Body of pancreas (tissue), 4 donors: ENCODE results near the gene ARHGEF33. TPM values are rescaled to one million over a fixed set of nuclear protein-coding genes. Genes with fewer than 3 reads are reported as not detected.
A peak's percentile ranks its signal among the peaks of the same experiment; 100 is the strongest.

ENCODE experiments used
- ATAC-seq: fragments of 150-250 bp; one replicate; pipeline ENCODE4 v1.9.1; 2016
- DNase-seq, 4 donors: peaks; one replicate each; pipeline ENCODE4 v3.0.0-alpha.2; 2019
- H3K27ac ChIP-seq, 4 donors: fragments of 200-600 bp; sonication (generic); 1 replicate in 3 of 4; 2 replicates in 1 of 4; pipeline versions ENCODE4 v1.5.1 to v1.6.1; 2016 to 2019; ENCODE audit warnings: mild to moderate bottlenecking in 1 of 4, mixed read lengths in 1 of 4, moderate library complexity in 1 of 4
- H3K27me3 ChIP-seq, 2 donors: fragments of 200-600 bp; sonication (generic); one replicate each; pipeline ENCODE4 v1.6.0; 2016; ENCODE audit warnings: mild to moderate bottlenecking in 1 of 2
- H3K36me3 ChIP-seq, 2 donors: fragments of 200-600 bp; sonication (generic); replicated peaks in 1 of 2; 2 replicates each; pipeline ENCODE4 v1.5.1; 2016; ENCODE audit warnings: low read depth in 2 of 2; ENCODE audit not compliant: insufficient read depth in 1 of 2
- H3K4me1 ChIP-seq: fragments of 200-600 bp; sonication (generic); one replicate; pipeline ENCODE4 v1.6.0; 2016
- H3K4me3 ChIP-seq, 2 donors: fragments of 200-600 bp; sonication (generic); 1 replicate in 1 of 2; 2 replicates in 1 of 2; pipeline ENCODE4 v1.5.1; 2016 to 2019
- H3K9me3 ChIP-seq, 3 donors: fragments of 200-600 bp; sonication (generic); 1 replicate in 2 of 3; 2 replicates in 1 of 3; pipeline ENCODE4 v1.5.1; 2016
- POLR2A ChIP-seq, 3 donors: fragments of 450-650 bp; IDR thresholded peaks; one replicate each; pipeline ENCODE4 v1.6.1; 2016; ENCODE audit warnings: antibody characterized with exemption in 3 of 3, mild to moderate bottlenecking in 2 of 3
- WGBS, 2 donors: methylation state at CpG; one replicate each; pipeline ENCODE4 v1.1.5; 2017; 5-methylcytosine and 5-hydroxymethylcytosine counted together
- intact Hi-C: fragments of 100-400 bp; cut with DNase I; formaldehyde crosslinking; loops from one replicate; pipeline ENCODE4 v1.15.1; 2023
- total RNA-seq, 2 donors: library from RNA; depleted of rRNA; stranded (reverse); fragments of >200 nt; gene quantifications; one replicate each; pipeline ENCODE4 v1.1.0, GENCODE V29; 2016
- TF ChIP-seq, protein P1 (sequence below), 7 experiments: fragments of 450-650 bp in 4 of 7; fragments of 200-600 bp in 3 of 7; sonication (generic) in 3 of 7; IDR thresholded peaks; one replicate each; pipeline ENCODE4 v1.5.1; 2016 to 2019; ENCODE audit warnings: antibody characterized with exemption in 7 of 7

Gene ARHGEF33
- total RNA-seq, 2 donors from 2014 or later = 0.33 to 1.3 TPM

- ATAC-seq (peak; percentile 100), DNase-seq (peak; percentile 88 to 92 (median 90))
- WGBS, 2 donors = 0 to 6% methylated on average over 4 to 52 of the region's 52 CpGs
- peak in 2 of 3 donors; percentile 50 to 58 for TF ChIP-seq POLR2A (IDR thresholded peaks at IDR 0.05)
- TF ChIP-seq, protein P1, sequence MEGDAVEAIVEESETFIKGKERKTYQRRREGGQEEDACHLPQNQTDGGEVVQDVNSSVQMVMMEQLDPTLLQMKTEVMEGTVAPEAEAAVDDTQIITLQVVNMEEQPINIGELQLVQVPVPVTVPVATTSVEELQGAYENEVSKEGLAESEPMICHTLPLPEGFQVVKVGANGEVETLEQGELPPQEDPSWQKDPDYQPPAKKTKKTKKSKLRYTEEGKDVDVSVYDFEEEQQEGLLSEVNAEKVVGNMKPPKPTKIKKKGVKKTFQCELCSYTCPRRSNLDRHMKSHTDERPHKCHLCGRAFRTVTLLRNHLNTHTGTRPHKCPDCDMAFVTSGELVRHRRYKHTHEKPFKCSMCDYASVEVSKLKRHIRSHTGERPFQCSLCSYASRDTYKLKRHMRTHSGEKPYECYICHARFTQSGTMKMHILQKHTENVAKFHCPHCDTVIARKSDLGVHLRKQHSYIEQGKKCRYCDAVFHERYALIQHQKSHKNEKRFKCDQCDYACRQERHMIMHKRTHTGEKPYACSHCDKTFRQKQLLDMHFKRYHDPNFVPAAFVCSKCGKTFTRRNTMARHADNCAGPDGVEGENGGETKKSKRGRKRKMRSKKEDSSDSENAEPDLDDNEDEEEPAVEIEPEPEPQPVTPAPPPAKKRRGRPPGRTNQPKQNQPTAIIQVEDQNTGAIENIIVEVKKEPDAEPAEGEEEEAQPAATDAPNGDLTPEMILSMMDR (IDR thresholded peaks at IDR 0.05) = no peak
- H3K27me3 ChIP-seq = no peaks in the 10 kb centered on the region
- intact Hi-C loops = no loop called here
- H3K9me3 ChIP-seq = no peaks in the 10 kb centered on the region
- H3K4me3 ChIP-seq = peak within 1 kb of the TSS; percentile 29 to 96
- H3K27ac ChIP-seq = peak within 1 kb of the TSS; percentile 0 to 74 (median 56)
- peaks cover 16% of the 10 kb centered on the region for H3K4me1 ChIP-seq
- H3K36me3 ChIP-seq = peaks cover 0 to 2% of the 10 kb centered on the region in 2 donors
These were observed 13.9 kb upstream of the ARHGEF33 start, which contains the start of the genes DHX57 and MORN2 for GRCh38 chr2:38875576-38876367. Gene DHX57, minus strand, starts transcription at chr2:38875934. Its CDS starts 7,529 bp downstream, at chr2:38868405. Gene MORN2, plus strand, starts transcription at chr2:38875976.

DNA sequence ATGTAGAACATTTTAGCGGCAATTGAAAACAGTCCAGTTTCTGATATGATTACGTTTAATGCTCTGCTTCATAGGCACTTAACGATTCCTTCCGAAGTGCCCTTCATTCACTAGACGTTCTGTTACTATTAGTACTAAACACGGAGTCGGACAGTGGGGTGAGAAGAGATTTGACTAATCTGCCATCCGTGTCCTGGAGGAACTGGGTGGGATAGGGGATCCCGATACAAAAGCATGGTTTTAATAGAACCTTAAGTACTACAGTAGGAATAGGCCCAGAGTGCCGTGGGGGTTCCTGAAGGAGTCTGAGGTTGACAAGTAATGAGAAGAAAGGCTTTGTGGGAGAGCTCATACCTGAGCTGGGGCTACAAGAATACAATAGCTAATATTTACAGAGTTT is 13.3 kb upstream of the ARHGEF33 start:
- Histone ChIP-seq H3K9me3 (no peaks in the 10 kb centered on the region), H3K36me3 (peaks cover 0 to 2% of the 10 kb centered on the region in 2 donors), H3K27ac (no peak overlapping the region), H3K27me3 (no peaks in the 10 kb centered on the region), H3K4me3 (peak overlapping the region; percentile 29 to 96), H3K4me1 (peaks cover 16% of the 10 kb centered on the region)
- ATAC-seq (no peak), DNase-seq (no peak)
- intact Hi-C loops = no loop called here
- no peak for TF ChIP-seq POLR2A (IDR thresholded peaks at IDR 0.05)
- TF ChIP-seq, protein P1 (IDR thresholded peaks at IDR 0.05) = no peak
- 9 to 21% methylated on average over 10 of the region's 10 CpGs for WGBS, 2 donors

GRCh38 chr2:38886063-38886462 is 3.6 kb upstream of the ARHGEF33 start:
- TF ChIP-seq, protein P1 (IDR thresholded peaks at IDR 0.05) = no peak
- TF ChIP-seq POLR2A (IDR thresholded peaks at IDR 0.05) = no peak
- intact Hi-C loops = no loop called here
- Histone ChIP-seq H3K4me3 (no peak overlapping the region), H3K4me1 (no peaks in the 10 kb centered on the region), H3K27ac (no peak overlapping the region), H3K27me3 (no peaks in the 10 kb centered on the region), H3K9me3 (no peaks in the 10 kb centered on the region), H3K36me3 (no peaks in the 10 kb centered on the region)
- DNase-seq (no peak), ATAC-seq (no peak)

- TF ChIP-seq, protein P1 (IDR thresholded peaks at IDR 0.05) = no peak
- TF ChIP-seq POLR2A (IDR thresholded peaks at IDR 0.05) = no peak
- Histone ChIP-seq H3K9me3 (no peaks in the 10 kb centered on the region), H3K27ac (no peak overlapping the region), H3K27me3 (no peaks in the 10 kb centered on the region), H3K4me3 (no peak overlapping the region), H3K4me1 (no peaks in the 10 kb centered on the region), H3K36me3 (no peaks in the 10 kb centered on the region)
- intact Hi-C loops = no loop called here
- ATAC-seq (no peak), DNase-seq (no peak)
- WGBS, 2 donors = 87 to 88% methylated on average over 4 of the region's 4 CpGs
These were observed 2.3 kb upstream of the ARHGEF33 start for GRCh38 chr2:38887347-38887746.
